Inflammatory macrophage (primary cell): ENCODE results near the gene MCM9.
"Not testable (repeated sequence)": the region's sequence is repeated elsewhere in the genome, so short reads cannot be mapped to it uniquely, and the experiment has no call there.

Experiments
- DNase-seq, 2 donors: peaks; one replicate each; pipeline ENCODE4 v3.0.0-alpha.2; 2020 to 2022

Gene MCM9

GRCh38 chr6:118862443-118862842 is 72.5 kb downstream of the MCM9 start:
- DNase-seq: no peak

GRCh38 chr6:118860880-118861279 is 74.1 kb downstream of the MCM9 start:
- no peak for DNase-seq

GRCh38 chr6:118860363-118860762 is 74.6 kb downstream of the MCM9 start:
- no peak for DNase-seq

DNA sequence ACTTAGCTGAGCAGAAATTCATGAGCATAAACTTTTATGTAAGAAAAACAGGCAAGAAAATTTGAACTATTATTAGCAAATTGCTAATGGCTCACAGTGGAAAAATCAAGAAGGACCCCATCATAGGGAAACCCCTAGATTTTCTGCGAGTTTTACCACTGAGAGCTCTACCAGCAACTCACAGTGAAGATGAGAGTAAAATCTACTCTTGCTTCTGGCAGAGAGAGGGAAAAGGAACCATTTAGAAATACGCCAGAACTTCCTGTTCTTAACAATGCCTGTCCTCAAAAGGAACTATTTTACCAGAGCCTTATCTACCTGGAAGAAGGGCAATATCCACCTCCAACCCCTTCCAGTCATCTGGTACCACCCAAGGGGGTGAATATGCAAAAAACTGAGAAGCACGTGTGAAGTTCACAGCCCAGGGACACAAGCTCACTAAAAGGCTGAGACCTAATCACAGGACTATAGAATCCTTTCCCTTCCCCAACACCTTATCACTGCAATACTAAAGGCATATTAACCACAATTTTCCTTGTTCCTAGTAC is 75.4 kb downstream of the MCM9 start:
- DNase-seq: no peak

- DNase-seq: no peak
Measured at GRCh38 chr6:118856301-118856700, 78.7 kb downstream of the MCM9 start.

DNA sequence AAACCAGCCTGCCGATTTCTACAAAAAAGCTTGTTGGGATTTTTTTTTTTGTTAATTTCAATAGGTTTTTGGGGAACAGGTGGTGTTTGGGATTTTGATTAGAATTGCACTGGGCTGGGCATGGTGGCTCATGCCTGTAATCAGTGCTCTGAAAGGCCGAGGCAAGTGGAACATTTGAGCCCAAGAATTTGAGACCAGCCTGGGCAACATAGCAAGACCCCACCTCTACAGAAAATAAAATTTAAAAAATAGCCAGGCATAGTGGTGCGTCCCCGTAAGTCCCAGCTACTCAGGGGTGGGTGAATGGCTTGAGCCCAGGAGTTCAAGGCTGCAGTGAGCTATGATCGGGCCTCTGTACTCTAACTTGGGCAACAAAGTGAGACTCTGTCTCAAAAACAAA is 81.6 kb downstream of the MCM9 start:
- DNase-seq: no peak

DNA sequence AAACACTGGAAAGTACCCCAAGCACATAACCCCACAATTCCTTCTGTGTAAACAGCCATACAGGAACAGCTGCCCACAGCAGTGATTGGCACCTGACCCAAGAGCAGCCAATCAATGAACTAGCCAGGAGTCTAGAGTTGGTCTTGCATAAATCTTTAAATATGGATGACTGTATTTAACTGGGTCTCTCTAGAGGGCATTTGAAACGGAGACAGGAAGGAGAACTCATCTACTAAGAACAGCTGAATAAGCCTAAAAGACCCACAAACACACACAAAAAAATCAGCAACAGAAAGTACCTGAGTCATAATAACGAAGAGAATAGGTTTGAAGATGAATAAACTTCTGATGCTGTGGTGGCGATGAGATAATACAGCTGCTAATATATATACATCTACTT is 90.0 kb downstream of the MCM9 start:
- DNase-seq: no peak

- no peak for DNase-seq
Measured at GRCh38 chr6:118843685-118844390, 91.1 kb downstream of the MCM9 start.

DNA sequence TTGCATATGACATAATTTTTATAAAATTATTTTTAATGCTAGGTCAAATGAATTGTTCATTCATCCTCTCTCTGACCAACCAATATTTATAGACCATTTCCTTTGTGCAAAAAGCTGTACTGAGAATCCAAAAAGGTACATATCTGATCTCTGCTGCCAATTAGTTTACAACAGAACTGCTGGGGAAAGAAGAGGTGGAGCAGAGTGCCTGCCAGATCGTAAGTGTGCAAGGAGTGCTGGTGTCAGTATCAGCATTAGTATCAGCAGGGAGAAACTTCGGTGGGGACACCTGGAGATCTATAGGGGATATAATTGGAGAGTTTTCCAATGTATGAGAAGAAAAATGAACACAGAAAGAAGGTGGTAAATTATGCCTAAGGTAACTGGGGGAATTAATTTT is 104.3 kb downstream of the MCM9 start:
- DNase-seq: no peak

DNA sequence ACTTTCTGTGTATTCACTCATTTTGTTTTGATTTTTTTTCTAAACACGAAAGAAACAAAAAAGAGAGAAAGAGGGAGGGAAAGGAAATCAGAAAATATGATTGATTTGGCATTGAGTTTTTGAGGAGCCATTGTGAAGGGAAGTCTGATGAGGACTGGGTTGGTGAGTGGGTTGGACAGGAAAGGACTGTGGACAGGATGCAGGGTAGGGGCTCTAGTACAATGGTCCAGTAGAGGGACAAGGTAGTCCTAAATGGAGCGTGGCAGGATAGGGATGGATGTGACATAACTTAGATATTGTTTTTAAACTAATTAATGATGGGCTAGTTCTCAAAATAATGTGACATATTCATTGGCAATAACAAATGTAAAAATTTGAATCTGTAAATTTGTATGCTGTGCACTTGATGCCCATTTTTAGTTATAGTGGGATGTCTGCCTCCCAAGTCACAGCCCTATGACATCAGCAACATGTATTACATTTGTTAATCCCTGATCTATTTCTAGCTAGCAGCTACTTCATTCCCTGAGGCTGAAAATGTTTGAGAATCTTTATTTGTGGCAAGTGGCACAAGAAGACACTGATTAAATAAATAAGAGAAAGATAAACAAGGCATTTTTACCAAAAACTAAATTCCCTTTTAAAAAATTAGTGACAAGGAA is 105.0 kb downstream of the MCM9 start:
- DNase-seq: no peak

- no peak for DNase-seq
Measured at GRCh38 chr6:118826096-118826495, 108.9 kb downstream of the MCM9 start.

- DNase-seq: no peak
Measured at GRCh38 chr6:118825661-118826060, 109.3 kb downstream of the MCM9 start.

DNA sequence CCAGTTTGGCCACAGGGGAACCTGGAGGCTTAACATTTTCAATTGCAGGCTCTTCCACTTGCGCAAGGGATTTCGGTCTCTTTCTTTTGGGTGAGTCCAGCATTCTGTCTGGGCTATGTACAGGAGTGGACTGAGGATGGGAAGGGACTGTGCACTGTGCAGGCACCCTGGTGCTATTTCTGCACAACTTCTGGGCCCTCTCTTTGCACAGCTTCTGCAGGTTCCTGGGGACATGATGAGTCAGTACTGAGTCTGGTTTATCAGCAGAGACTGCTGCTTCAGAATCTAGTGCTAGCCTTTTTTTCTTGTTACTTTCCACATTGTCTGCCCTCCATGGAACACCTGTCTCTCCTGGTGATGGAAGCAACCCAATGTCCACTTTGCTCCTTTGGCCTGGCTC is 119.5 kb downstream of the MCM9 start:
- no peak for DNase-seq

DNA sequence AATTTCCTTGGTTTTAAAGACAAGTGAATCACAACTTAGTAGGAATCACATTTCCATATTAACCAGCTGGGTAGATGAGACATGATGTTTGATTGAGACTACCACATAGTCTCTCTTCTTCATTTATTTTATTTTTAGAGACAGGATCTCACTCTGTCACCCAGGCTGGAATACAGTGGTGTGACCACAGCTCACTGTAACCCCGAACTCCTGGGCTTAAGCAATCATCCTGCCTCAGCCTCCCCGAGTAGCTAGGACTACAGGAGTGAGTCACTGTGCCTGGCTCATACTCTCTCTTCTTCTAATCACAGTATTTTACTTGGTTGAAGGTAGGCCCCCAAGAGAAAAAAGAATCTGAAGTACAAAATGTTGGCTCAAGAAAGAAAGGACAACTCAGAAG is 121.2 kb downstream of the MCM9 start:
- DNase-seq: peak in 1 of 2 donors; percentile 21

DNA sequence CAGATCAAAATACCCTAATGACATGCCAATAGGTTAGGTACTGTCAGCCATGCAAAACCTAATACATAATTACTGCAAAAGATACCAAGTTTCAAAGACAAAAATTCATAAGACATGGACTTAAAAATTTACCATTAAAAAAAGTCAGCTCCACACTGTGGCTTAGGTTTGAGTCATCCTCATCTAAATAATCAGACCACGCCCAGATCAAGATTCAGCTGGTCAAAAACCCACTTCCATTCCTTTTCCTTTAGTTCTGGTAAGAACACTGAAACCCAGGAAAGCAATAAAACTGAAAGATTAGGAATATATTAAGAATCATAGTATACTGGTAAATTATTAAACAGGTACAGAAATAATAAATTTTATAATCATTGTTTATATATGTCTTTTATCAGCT is 122.0 kb downstream of the MCM9 start:
- DNase-seq: no peak

DNA sequence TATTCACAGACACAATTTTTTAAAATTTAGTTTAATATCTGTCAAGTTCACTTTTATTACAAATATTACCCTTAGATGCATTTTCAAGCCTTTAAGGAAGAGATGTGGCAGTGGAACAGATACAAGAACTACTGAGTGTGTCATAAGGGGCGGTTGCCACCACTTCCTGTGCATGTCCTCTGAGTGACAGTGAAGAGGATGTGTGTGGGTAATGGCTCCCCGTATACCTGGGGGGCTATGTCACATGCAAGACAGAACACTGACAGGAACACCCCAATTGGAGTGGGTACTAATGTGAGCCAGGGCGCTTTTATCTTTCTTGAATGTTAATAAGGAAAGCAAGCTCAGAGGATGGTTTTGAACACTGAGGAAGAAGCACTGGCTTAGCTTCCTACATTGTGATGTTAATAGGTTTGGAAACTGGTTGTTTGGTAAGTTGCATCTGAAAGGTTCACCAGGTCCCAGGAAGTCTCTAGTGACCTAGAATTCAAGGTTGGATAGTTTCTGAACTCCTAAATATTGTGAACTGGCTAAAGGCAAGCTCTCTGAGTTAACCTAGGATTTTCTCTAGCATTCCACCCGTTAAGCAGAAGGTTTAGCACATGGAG is 124.4 kb downstream of the MCM9 start:
- DNase-seq: peak; percentile 22 to 35

GRCh38 chr6:118808793-118809638 is 125.9 kb downstream of the MCM9 start:
- peak; percentile 58 to 60 for DNase-seq

DNA sequence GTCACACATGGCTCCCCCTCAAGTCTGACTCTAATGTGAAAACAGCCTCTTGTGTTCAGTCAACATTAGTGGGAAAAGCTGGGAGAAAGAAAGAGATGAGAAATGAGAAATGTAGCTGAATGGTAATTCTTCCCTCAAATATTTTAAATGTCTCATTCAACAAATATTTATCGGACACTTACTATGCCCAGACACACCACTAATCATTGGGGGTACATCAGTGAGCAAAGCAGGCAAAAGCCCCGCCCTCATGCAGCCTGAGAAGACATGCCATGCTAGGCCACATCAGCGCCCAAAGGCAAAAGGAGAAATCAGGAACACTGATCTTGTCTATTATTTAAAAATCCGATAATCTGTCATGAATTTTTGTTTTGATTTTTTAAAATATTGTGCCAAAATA is 130.9 kb downstream of the MCM9 start:
- DNase-seq: no peak

- no peak for DNase-seq
Measured at GRCh38 chr6:118801257-118801656, 133.7 kb downstream of the MCM9 start.

DNA sequence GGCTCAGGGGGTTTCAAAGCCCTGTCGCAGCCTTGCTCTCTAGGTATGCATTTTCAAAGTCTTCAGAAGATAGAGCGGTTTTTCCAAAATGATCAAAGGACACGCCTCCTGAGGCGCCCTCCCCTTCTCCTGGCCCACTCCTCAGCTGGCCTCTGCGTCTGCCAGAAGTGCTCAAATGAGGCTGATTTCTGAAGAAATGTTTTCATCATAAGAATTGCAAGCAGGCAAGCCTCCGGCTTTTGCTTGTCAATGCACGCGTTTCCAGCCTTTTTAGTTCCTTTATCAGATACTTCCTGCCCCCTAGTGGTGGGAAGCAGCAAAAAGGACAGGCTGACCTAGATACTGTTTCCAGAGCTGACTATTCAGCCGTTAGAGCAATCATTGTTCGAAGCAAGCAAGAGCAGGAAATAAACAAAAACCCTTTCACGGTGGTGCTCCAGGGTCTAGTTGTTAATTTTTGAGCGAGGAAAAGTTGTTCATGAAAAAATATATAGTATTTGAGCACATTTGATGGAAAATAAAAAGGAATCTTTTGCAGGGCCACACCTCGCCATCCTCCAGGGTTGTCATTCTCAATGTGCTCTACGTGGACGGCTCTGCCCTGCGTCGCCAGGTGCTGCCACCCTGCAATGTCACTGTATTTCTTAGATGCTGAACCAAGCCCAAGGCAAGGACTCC is 134.4 kb downstream of the MCM9 start:
- peak; percentile 85 to 86 for DNase-seq

GRCh38 chr6:118799826-118800225 is 135.1 kb downstream of the MCM9 start:
- no peak for DNase-seq

DNA sequence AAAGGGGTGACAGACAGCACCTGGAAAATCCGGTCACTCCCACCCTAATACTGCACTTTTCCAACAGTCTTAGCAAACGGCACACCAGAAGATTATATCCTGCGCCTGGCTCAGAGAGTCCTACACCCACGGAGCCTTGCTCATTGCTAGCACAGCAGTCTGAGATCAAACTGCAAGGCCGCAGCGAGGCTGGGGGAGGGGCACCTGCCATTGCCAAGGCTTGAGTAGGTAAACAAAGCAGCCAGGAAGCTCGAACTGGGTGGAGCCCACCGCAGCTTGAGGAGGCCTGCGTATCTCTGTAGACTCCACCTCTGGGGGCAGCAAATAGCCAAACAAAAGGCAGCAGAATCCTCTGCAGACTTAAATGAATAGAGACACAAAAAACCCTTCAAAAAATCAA is 138.4 kb downstream of the MCM9 start:
- DNase-seq: not testable (repeated sequence)
